VCaP (cell line): ENCODE data around the gene ADCY5.

ENCODE experiments used
- H3K27ac ChIP-seq: fragments of 450-650 bp; 2 replicates; pipeline ENCODE4 v1.5.1; 2017
- CTCF ChIP-seq: fragments of 450-650 bp; conservative IDR thresholded peaks from 2 replicates; pipeline ENCODE4 v1.5.1; 2017; ENCODE audit warnings: mild to moderate bottlenecking, moderate library complexity

Gene ADCY5

GRCh38 chr3:123347691-123348264 is 101.1 kb downstream of the ADCY5 start:
- TF ChIP-seq CTCF = no peak
- no peak overlapping the region for H3K27ac ChIP-seq

- TF ChIP-seq CTCF = no peak
- no peak overlapping the region for H3K27ac ChIP-seq
Measured at GRCh38 chr3:123347205-123347604, 101.7 kb downstream of the ADCY5 start.

- H3K27ac ChIP-seq = no peak overlapping the region
- TF ChIP-seq CTCF = no peak
Measured at GRCh38 chr3:123346021-123346420, 102.9 kb downstream of the ADCY5 start.

GRCh38 chr3:123344907-123345594 is 103.8 kb downstream of the ADCY5 start:
- no peak for TF ChIP-seq CTCF
- no peak overlapping the region for H3K27ac ChIP-seq

- TF ChIP-seq CTCF = no peak
- no peak overlapping the region for H3K27ac ChIP-seq
Measured at GRCh38 chr3:123344175-123344906, 104.5 kb downstream of the ADCY5 start.

- no peak overlapping the region for H3K27ac ChIP-seq
- no peak for TF ChIP-seq CTCF
Measured at GRCh38 chr3:123343296-123344174, 105.4 kb downstream of the ADCY5 start.
